ENCODE measurements around the gene TEX53.
A peak's percentile ranks its signal among the peaks of the same experiment; 100 is the strongest.

TEX53 gene

DNA sequence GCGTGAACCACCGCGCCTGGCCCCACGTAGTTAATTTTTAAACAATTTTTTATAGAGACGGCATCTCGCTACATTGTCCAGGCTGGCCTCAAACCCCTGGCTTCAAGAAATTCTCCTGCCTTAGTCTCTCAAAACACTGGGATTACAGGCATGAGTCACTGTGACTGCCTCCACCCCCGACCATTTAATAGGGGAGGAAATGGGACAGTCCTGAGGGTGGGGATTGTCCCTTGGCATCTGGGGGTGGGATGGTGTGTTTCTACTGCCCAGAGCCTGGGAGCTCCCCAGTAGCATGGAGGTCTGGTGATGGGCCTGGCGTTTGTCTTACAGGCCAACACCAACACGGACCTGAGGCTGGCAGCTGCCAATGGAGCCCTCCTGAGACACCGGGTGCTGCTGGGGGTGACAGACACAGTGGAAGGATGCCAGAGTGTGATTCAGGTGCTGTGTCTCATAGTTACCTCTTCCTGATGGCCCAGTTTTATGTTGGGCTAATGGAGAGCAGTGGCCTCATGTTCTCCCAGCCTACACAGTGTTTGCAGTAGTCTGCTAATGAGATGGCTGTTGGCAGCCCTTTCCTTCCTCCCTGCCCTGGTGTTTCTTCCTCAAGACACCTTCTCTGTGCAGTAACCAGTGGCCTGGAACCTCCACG, 24.0 kb downstream of the TEX53 start:
- no peak for DNase-seq

DNA sequence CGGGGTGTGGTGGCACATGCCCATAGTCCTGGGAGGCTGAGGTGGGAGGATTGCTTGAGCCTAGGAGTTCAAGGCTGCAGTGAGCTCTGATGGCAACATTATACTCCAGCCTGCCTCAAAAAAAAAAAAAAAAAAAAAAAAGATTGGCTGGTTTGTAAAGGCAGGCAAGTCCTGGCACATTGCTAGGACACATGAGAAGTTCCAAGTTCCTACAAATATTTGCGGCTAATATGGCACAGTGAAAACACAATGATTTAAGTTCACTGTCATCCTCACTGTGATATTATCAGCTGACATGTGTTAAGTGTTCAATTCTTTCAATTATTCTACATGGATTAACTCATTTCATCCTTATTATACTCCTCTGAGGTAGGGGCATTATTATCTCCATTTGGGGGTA, 26.4 kb downstream of the TEX53 start:
- DNase-seq: no peak

DNA sequence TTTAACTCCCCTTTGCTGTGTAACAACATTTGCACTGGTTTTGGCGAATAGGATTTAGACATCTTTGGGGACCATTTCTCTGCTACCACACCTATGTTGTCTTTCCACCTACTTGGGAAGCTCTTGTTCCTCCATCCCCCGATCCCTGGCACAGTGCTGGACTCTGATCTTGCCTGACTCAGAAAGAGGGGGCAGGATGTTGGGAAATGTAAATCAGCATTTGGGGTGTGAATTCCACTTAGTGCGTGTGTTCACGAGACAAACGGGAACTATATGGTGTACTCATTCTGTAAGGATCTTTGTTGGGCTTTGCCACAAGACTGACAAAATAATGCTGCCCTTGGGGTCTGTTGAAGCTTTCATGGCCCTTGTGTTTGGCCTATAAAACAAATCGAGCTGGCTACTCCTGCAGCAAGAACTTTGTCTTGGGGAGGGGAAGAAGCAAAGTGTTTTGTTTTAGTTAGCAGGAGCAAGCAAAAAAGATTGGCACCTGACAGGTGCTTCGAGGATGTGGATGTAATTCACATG, 28.0 kb downstream of the TEX53 start:
- no peak for DNase-seq

DNA sequence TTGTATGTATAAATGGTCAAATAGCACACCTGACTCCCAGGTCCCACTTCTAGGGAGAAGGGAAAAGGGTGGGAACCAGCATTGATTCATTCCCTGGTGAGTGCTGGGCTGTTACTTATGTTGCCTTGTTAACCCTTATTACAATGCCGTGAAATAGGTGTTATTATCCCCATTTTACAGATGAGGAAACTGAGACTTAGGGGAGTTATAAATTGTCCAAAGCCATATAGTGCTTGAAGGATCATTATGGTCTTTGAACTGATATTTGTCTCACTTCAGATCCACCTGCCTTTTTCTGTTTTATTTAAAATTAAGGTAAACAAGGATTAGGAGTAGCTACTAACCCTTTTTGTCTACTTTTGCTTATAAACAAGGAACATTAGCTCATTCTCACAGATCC, 30.1 kb downstream of the TEX53 start:
- DNase-seq: no peak

DNA sequence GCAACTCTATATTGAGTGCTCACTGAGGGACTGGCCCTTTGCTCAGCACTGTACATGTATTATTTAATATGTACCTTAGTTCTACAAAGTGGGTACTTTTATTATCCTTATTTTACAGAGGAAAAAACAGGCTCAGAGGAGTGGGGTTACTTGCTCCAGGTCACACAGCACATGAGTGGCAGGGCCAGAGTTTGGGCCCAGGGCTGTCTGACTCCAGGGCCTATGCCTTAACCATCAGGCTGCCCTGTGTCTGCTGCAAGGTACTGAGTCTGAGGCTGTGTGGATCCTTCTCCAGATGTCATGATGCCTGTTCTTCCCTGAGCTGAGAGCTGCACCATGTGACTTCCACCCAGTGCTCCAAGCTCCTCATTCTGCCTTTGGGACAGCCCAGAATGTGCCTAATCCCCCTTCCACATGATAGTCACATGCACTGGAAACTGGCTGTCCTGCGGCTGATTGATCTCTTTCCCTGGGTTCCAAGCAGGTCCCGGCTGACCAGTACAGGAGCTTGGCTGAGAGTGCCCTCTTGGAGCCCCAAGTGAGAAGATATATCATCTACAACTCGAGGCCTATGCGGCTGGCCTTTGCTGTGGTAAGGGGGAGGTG, 31.1 kb downstream of the TEX53 start:
- DNase-seq: no peak

DNA sequence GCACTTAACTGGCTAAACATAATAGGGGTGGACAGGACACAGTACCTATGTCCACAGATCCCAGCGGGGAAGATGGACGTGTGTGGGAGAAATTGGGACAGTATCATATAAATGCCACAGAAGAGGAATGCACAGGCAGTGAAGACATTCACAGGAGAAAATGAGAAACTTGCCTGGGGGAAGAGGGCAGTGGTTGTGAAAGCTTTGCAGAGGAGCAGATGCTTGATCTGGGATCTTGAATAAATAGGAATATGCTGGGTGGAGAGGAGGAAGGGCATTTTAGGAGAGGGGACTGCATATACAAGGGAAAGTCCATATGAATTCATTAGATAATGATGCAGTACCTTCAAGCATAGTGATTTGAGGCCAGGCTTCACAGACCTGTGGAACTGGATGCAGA, 32.9 kb downstream of the TEX53 start:
- DNase-seq: no peak

DNA sequence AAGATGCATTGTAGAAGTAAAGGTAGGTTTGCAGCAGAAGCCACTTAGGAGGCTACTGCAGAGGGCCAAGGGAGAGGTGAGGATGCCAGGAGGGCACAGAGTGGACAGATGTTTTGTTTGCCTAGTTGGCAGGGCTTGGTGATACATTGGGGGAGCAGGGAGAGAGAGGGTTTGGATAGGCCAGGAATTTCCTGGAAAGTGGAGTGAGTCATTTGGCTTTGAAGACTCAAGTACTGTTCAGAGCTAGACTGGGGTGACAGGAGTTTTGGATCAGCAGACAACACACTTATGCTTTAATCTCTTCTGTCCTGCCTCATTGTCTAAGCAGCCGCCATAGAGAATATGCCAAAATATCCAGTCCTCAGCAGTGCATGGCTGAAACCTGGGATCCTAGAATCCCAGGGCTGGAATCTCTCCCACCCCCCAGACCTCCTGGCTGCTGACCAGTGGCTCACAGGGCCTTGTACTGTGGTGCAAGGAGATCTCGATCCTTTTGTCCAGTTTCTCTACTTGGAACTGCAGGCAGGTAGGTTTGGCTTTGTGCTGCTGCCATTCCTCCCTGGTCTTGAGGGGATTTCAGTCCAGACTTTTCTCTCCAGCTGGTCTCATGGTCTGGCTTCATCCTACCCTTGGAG, 35.5 kb downstream of the TEX53 start:
- DNase-seq: no peak

DNA sequence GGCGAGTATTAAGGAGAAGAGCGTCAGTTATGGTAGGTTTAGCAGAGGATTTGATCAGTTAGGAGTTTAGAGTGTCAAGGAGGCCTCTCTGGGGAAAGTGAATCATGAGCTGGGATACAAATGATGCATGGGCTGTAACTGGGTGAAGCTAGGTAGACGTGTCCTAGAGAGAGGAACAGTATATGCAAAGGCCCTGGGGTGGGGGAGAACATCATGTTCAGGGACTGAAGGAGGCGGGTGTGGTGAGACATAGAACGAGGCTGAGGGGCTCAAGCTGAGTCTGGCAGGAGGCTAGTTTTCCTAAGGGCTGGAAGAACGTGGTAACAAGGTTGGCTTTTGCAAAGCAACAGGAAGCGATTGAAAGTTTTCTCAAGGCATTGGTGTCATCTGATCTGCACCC, 36.0 kb downstream of the TEX53 start:
- DNase-seq: no peak

DNA sequence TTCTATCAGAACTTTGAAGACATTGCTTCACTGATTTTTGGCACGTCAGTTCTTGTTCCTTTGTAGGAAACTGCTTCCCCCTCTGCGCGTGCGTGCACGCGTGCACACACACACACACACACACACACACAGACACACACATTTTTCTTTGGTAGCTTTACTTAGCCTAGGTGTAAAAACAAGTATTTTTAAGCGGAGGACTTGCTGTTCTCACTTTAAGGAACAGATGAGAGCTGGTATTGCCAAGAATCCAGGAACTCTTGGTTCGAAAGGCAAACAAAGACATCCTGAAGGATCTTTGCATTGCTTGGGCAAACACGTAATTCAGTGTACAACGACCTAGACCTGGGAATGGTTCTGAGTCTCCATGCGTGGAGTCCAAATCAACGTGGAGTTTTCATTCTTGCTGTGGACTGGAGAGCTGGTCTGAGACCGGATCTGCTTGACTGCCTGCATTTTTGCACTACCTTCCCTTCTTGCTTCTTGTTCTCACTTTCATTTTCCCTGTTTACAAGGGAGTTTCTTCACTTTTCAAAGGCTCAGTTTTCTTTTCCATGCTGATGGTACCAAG, 38.3 kb downstream of the TEX53 start:
- DNase-seq: peak; percentile 19 to 55

DNA sequence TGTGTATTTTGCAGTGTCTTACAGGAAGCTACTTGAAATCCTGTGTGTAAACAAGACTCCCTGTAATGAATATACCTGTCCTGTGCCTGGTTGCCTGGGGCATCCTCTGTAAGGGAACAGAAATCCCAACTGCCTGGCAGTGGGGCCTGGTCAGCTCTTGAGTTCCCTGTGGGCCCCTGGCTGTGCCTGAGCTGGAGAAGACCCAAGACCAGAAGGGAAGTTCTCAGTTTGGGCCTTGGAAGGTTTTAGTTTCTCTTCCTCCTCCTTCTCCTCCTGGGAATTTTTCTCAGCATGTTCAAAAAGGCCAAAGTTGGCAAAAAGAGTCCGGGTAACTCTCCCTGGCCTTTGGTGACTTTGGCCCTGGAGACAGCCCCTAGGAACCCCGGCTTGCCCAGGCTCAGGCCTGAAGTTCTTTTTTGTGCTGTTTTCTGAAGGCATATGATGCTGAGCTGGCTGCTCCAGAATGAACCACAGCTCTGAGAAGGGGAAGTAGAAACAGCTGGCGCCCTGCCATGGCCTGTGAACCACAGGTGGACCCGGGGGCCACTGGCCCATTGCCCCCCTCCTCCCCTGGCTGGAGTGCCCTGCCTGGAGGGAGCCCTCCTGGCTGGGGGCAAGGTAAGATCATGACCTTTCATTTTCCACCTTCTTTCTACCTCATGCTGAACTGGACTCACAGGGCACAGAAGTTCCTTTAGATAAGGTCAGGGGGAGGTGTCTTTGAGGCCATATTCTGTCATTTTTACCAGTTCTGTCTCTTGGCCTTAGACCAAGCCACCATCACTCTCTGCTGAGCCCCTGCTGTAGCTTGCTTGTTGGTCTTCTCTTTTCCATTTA, 40.7 kb downstream of the TEX53 start:
- DNase-seq: peak; percentile 15 to 69

DNA sequence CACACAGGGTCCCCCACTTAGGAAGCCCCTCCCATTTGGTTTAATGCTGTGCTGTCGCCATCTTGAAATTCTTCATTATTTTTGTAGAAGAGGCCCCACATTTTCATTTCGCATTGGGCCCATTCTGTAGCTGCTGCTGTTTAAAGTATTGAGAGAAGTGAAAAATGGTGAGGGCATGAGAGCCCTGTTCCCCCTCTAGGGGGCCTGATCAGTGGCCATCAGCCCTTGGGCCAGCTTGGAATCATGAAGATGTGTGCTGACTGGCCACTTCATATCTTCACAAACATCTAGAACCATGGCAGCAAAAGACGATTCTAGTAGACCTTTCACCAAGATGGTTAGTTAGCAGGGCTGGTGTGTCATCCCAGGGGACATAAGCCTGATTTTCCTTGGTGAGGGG, 43.2 kb downstream of the TEX53 start:
- no peak for DNase-seq

DNA sequence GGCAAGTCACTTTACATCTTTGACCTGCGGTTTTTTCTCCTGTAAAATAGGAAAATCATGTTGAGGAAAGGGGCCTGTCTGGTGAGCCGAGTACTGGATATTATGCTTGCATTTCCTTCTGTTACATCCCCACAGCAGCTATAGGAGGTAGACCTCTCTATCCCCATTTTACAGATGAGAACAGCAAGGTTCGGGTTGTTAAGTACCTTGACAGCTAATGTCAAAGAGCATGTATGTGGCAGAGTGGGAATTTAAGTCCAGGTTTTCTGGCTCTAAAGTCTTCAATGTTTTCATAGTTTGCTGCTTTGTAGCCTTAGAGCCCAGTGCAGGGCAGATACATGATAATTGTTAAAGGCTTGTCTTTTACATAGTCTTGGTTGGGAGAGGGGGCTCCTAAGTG, 43.7 kb downstream of the TEX53 start:
- DNase-seq: no peak

DNA sequence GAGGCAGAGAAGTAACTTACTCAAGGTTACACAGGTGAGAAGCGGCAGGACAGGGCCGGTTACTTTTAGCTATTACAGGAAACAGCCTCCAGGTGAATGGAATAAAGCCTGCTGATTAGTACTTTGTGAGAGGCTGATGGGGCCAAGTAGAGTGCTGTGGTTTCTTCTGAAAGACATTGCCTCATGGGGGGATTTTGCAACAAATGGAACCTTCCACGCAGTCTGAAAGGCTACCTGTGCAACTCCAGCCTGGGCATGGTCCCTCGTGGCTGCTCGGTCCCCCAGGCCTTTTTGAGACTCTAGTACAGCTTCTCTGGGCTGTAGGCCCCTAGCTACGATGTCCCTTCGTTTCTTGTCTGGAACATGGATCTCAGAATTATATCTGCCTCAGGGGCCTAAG, 44.5 kb downstream of the TEX53 start:
- no peak for DNase-seq

DNA sequence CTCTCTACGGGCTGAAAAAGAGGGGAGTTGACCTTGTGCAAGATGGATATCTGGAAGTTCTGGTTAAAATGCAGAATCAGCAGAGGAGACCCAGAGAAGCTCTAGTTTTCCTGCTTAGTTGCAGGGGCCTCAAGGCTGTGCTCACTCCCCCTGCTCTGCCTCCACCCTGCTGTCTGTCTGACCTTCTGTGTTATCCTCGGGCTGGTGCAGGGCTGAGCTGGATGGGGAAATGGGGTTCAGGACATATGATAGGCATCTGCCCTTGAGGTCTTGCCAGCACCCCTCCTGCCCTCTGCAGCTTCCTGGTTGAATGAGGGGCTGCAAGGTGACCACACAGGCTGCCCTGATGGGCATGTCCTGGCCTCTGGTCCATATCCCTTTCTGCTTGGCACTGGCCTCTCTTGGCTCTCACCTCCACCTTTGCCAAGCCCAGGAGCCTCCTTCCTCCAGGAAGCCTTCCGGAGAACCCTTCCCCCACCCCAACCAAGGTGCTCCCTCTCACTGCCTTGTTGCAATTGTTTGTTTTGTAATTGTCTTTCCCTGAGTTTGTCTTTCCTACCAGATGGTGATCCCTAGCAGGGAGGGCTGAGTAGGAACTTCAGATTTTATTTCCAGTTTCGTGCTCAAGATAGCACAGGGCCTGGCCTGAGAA, 45.2 kb downstream of the TEX53 start:
- no peak for DNase-seq

DNA sequence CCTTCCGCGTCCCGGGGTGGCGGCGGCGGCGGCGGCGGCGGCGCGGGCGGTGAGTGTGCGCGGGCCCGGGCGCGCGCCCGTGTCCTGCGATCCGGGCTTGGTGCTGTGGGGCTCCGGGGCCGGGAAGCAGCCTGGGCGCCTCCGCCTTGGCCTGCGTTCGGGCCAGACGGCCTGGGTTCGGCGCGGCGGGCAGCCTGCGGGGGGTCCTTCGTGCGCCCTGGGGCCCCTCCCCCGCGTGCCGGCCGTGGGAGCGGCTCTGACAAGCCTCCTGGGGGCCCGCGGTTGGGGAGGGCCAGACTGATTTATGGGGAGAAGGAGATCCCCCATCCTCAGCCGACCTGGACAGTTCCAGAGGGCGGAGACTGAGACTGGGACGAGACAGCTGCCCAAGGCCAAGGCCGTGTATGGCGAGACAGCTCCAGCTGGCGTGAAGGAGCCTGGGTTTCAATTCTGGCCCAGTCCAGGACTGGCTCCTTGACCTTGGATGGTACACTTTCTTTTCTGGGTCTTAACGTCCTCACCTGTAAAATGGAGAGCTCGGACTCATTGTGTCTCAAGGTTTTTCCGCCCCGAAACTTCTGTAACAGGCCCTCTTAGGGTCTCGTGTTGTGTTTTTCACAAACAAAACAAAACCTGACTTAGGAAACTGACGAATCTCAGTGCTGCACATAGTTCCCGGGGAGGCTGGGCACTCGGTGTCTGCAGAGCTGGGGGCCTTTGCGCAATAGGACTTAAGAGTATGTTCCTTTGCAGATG, 45.9 kb downstream of the TEX53 start:
- DNase-seq: peak in 1 of 2 donors; percentile 24

DNA sequence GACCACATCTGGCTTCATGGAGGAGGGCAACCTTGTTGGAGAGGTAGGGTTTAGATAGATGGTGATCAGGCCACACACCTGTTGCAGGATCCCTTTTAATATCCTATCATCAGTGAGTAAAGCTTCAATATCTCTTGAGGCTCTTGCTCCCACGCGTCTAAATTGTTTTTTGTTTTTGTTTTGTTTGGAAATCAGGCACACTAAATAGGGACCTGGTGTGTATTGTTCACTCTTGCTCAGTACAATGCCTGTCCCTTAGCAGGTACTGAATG, 49.1 kb downstream of the TEX53 start:
- DNase-seq: no peak

DNA sequence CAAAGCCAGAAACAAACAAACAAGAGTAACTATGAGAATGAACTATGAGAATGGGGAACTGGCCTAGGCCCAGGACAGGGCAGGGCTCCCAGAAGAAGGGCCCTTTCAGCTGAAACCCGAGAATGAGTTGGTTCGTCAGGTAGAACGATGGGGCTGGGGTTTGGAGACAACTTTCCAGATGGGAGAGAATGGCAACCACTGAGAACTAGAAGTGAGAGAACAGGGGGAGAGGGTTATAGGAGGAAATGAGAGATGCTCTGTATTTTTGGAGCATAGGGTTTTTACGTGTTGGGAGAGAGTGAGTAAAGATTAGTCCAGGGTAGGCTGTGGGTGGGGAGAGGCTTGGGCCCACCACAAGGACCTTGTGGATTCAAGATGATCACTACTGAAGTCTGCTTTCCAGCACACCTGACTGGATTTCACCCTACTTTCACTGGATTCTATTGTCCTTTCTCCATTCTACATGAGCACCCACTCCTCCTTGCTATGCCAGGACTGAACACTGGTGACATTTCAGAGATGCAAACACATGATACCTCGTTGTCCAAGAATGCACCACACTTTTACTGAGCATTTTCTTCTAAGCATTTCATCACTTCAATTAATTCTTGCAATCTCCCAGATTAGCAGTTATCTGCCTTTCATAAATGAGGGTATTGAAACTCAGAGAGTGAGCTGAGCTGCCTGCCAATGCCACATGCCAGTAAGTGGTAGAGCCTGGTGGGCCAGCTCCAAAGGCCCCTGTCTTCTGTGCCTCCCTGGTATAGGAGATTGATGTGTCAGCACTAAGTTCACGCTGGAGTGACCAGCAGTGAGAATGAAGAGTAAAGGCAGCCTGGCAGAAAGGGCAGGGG, 49.7 kb downstream of the TEX53 start:
- DNase-seq: no peak

DNA sequence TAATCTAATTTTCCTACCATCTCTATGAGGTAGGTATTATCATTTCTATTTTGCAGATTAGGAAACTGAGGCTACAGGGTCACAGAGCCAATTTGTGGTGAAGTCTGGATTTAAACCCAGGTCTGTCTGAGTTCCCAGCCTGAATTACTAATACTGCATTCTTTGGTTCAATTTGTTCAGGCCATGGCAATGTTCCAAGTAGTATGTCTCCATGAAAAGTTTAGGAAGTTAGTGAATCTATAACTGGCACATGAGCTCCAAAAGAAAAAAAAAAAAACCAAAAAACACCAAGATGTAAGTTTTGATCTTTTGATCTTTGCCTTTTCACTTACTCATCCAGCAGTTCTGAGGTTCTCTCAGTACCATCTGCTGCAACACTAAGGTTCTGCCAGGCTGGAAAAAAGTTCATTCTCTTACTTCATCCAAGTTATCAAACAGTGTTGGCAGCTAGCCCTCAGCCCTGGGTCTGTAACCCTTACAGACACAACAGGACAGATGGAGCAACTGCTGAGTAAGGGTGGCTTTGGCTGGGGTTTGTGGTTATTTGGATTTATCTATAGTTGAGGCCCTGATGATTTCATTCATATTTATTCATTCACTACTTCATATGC, 50.9 kb downstream of the TEX53 start:
- DNase-seq: no peak
